ENCODE measurements around the gene CKS1B.
A peak's percentile ranks its signal among the peaks of the same experiment; 100 is the strongest.

CKS1B gene

GRCh38 chr1:155000726-155001424 lies 26.4 kb downstream of the CKS1B start:
- no peaks in the 10 kb centered on the region for H3K27me3 ChIP-seq (ENCODE audit: low read depth, low read length)
- peaks cover 33% of the 10 kb centered on the region for H3K79me2 ChIP-seq (ENCODE audit: low read length)
- H3K9me3 ChIP-seq (ENCODE audit: insufficient read depth, low read length) = no peaks in the 10 kb centered on the region
- peak overlapping the region; percentile 95 for H3K27ac ChIP-seq (ENCODE audit: low read length)
- 0 out of 2 replicates have a peak overlapping the region, but pooled peaks have one; percentile 7 for H2AFZ ChIP-seq (ENCODE audit: low read depth, low read length)
- TF ChIP-seq EZH2phosphoT487 (IDR thresholded peaks at IDR 0.05; ENCODE audit: low read depth) (no peak), CTCF (IDR thresholded peaks at IDR 0.05; ENCODE audit: low read depth, low read length) (peak; percentile 17; the same call in 1 of the 2 replicates)
- H3K9ac ChIP-seq (ENCODE audit: low read length) = peak overlapping the region; percentile 89
- H3K4me3 ChIP-seq (ENCODE audit: low read length) = peak overlapping the region; percentile 84
- no peaks in the 10 kb centered on the region for H4K20me1 ChIP-seq (ENCODE audit: insufficient read depth, low read length)
- H3K4me2 ChIP-seq (ENCODE audit: low read length) = peak overlapping the region; percentile 82
- peaks cover 2% of the 10 kb centered on the region for H3K36me3 ChIP-seq (replicated peaks; ENCODE audit: low read depth, low read length)
- H3K4me1 ChIP-seq (ENCODE audit: low read length) = peaks cover 44% of the 10 kb centered on the region

- Histone ChIP-seq H3K9me3 (ENCODE audit: insufficient read depth, low read length) (no peaks in the 10 kb centered on the region), H3K36me3 (replicated peaks; ENCODE audit: low read depth, low read length) (peaks cover 6% of the 10 kb centered on the region), H3K27ac (ENCODE audit: low read length) (peak overlapping the region; percentile 95), H2AFZ (ENCODE audit: low read depth, low read length) (0 out of 2 replicates have a peak overlapping the region, but pooled peaks have one; percentile 7), H3K4me1 (ENCODE audit: low read length) (peaks cover 45% of the 10 kb centered on the region), H3K27me3 (ENCODE audit: low read depth, low read length) (no peaks in the 10 kb centered on the region), H3K79me2 (ENCODE audit: low read length) (peaks cover 38% of the 10 kb centered on the region), H3K4me3 (ENCODE audit: low read length) (peak overlapping the region; percentile 84), H4K20me1 (ENCODE audit: insufficient read depth, low read length) (no peaks in the 10 kb centered on the region), H3K9ac (ENCODE audit: low read length) (peak overlapping the region; percentile 89), H3K4me2 (ENCODE audit: low read length) (peak overlapping the region; percentile 82)
- TF ChIP-seq CTCF (IDR thresholded peaks at IDR 0.05; ENCODE audit: low read depth, low read length) (no peak), EZH2phosphoT487 (IDR thresholded peaks at IDR 0.05; ENCODE audit: low read depth) (no peak)
Observed at GRCh38 chr1:155001425-155001674, 26.9 kb downstream of the CKS1B start.

- TF ChIP-seq CTCF (IDR thresholded peaks at IDR 0.05; ENCODE audit: low read depth, low read length) (peak; percentile 82), EZH2phosphoT487 (IDR thresholded peaks at IDR 0.05; ENCODE audit: low read depth) (no peak)
- peak overlapping the region; percentile 82 for H3K4me2 ChIP-seq (ENCODE audit: low read length)
- peak overlapping the region; percentile 95 for H3K27ac ChIP-seq (ENCODE audit: low read length)
- H3K9me3 ChIP-seq (ENCODE audit: insufficient read depth, low read length) = no peaks in the 10 kb centered on the region
- H3K9ac ChIP-seq (ENCODE audit: low read length) = peak overlapping the region; percentile 89
- H3K4me3 ChIP-seq (ENCODE audit: low read length) = peak overlapping the region; percentile 84
- peaks cover 7% of the 10 kb centered on the region for H3K36me3 ChIP-seq (replicated peaks; ENCODE audit: low read depth, low read length)
- H4K20me1 ChIP-seq (ENCODE audit: insufficient read depth, low read length) = peaks cover 2% of the 10 kb centered on the region; the same call in 1 of the 2 replicates
- H2AFZ ChIP-seq (ENCODE audit: low read depth, low read length) = no peak overlapping the region
- H3K27me3 ChIP-seq (ENCODE audit: low read depth, low read length) = no peaks in the 10 kb centered on the region
- H3K79me2 ChIP-seq (ENCODE audit: low read length) = peaks cover 42% of the 10 kb centered on the region
- peaks cover 50% of the 10 kb centered on the region for H3K4me1 ChIP-seq (ENCODE audit: low read length)
Observed at GRCh38 chr1:155001675-155002463, 27.4 kb downstream of the CKS1B start.
